Measurements from ENCODE around the gene SSBP4.
"Not testable (repeated sequence)": the region's sequence is repeated elsewhere in the genome, so short reads cannot be mapped to it uniquely, and the experiment has no call there.

SSBP4 gene

GRCh38 chr19:18419195-18419698, at the start of gene SSBP4:
TSS of gene SSBP4 (plus strand) at chr19:18419398. CDS start at chr19:18419649, 251 bp downstream.
- peak; percentile 88 for DNase-seq

GRCh38 chr19:18373407-18373891, 45.7 kb upstream of the SSBP4 start:
- DNase-seq, result no peak

GRCh38 chr19:18373892-18374629, 45.1 kb upstream of the SSBP4 start:
- DNase-seq, result peak; percentile 77

GRCh38 chr19:18377026-18377425, 42.2 kb upstream of the SSBP4 start:
- no peak for DNase-seq

- no peak for DNase-seq
Measured at GRCh38 chr19:18379803-18380747, 39.1 kb upstream of the SSBP4 start.

GRCh38 chr19:18380843-18381242, 38.4 kb upstream of the SSBP4 start:
- DNase-seq, result no peak

- not testable (repeated sequence) for DNase-seq
Measured at GRCh38 chr19:18383622-18384021, 35.6 kb upstream of the SSBP4 start.

GRCh38 chr19:18384775-18385174, 34.4 kb upstream of the SSBP4 start:
- DNase-seq, result no peak

GRCh38 chr19:18385359-18385674, 33.9 kb upstream of the SSBP4 start:
- DNase-seq, result no peak

GRCh38 chr19:18385675-18386542, 33.3 kb upstream of the SSBP4 start, which contains the start of gene GDF15:
TSS of gene GDF15 (plus strand) at chr19:18386158. CDS start at chr19:18386190, 32 bp downstream.
- peak; percentile 77 for DNase-seq

- no peak for DNase-seq
Measured at GRCh38 chr19:18386543-18387271, 32.5 kb upstream of the SSBP4 start.

GRCh38 chr19:18388100-18388959, 30.9 kb upstream of the SSBP4 start:
- peak; percentile 98 for DNase-seq

GRCh38 chr19:18388960-18389725, 30.1 kb upstream of the SSBP4 start:
- DNase-seq, result no peak

- DNase-seq, result no peak
Measured at GRCh38 chr19:18389726-18390064, 29.5 kb upstream of the SSBP4 start.

GRCh38 chr19:18390065-18390907, 28.9 kb upstream of the SSBP4 start:
- no peak for DNase-seq

- DNase-seq, result no peak
Measured at GRCh38 chr19:18391509-18392075, 27.6 kb upstream of the SSBP4 start.

GRCh38 chr19:18392417-18392816, 26.8 kb upstream of the SSBP4 start:
- DNase-seq, result no peak

GRCh38 chr19:18392926-18393325, 26.3 kb upstream of the SSBP4 start:
- no peak for DNase-seq

GRCh38 chr19:18393836-18394235, 25.4 kb upstream of the SSBP4 start:
- DNase-seq, result no peak
